SHP77 (cell line): ENCODE data around the gene SYNGR3.
"Not testable (repeated sequence)": the region's sequence is repeated elsewhere in the genome, so short reads cannot be mapped to it uniquely, and the experiment has no call there.

Experiments
- DNase-seq, 2 experiments: peaks; one replicate each; lab custom pipeline; 2025; lab: John Stamatoyannopoulos, UW

SYNGR3 gene

DNA sequence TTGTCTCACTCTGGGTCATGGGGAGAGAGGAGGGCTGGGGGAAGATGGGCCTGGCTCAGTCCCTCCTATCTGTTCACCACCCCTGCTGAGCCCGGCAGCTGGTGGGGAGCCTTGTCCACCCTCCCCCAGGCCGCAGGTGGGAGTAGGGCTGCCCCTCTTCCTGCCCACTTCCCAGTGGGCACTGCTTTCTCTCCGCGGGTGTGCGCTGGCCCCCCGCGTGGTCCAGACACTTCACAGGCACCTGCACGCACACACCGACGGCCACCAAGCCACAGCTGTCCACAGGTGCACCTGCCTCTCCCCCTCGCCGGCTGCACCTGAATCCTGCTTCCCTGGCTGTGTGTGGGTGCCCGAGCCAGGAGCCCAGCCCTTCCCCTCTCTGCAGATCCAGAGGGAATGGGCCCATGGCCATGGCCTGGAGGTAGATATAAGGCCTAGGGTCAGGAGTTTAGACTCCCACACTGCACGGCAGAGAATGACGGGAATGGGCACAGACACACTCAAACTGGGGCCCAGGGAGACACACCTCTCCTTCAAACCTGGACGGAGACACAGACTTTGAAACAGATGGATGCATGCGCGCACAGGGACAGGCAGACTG lies 39.0 kb downstream of the SYNGR3 start:
- DNase-seq: no peak

DNA sequence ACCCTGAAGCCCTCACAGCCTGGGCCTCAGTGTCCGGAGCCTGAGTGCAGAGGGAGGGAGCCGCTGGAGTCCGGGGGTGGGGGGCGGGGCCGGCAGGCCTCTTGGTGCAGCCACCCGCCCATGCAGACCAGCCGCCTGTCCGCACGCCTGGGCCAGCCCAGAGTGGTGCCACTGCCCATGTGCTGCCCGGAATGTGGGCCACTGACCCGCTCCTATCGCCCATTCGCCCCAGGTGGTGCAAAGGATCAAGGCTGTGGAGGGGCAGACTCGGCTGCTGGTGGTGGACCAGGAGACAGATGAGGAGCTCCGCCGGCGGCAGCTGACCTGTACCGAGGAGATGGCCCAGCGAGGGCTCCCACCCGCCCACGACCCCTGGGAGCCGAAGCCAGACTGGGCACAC lies 39.6 kb downstream of the SYNGR3 start:
- no peak for DNase-seq

DNA sequence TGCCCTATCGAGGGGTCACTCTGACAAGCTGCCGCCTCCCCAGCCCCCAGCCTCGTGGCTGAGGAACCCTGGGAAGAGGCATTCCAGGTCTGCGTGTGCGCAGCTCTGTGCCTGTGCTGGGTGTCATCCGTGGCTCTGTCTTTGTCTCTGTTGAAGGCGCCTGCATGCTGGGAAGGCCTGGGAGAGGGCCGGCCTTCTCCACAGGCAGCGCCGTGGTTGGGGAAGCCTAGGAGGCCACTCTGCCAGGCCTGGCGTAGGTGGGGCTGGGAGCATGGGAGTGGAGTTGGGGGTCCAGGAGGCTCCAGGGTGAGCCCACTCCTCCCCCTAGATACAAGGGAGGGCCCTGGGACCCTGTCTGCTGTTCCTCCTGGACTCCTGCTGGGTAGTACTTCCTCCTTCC lies 40.3 kb downstream of the SYNGR3 start:
- no peak for DNase-seq

DNA sequence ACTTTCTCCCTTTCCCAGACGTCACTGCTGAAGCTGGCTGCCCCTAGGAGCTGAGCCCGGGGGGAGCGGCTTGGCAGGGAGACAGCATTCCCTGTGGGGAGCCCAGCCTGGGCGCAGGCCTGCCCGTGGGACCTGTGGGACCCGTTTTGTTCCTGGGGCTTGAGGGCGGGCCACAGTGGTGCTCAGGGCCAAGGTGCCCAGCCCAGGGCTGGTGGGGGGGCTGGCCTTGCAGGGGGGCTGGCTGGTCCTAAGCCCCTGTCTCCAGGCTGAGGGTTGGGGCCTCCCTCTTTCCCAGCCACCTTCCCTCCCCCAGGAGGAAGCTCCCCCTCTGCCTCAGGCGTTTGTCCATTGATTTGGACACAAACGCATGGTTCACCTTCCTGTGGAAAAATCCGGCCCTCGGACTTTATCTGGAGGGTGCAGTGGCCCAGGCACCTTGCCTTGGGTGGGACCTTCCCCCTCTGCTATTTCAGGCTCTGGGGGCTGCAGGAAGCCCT lies 41.4 kb downstream of the SYNGR3 start:
- no peak for DNase-seq

DNA sequence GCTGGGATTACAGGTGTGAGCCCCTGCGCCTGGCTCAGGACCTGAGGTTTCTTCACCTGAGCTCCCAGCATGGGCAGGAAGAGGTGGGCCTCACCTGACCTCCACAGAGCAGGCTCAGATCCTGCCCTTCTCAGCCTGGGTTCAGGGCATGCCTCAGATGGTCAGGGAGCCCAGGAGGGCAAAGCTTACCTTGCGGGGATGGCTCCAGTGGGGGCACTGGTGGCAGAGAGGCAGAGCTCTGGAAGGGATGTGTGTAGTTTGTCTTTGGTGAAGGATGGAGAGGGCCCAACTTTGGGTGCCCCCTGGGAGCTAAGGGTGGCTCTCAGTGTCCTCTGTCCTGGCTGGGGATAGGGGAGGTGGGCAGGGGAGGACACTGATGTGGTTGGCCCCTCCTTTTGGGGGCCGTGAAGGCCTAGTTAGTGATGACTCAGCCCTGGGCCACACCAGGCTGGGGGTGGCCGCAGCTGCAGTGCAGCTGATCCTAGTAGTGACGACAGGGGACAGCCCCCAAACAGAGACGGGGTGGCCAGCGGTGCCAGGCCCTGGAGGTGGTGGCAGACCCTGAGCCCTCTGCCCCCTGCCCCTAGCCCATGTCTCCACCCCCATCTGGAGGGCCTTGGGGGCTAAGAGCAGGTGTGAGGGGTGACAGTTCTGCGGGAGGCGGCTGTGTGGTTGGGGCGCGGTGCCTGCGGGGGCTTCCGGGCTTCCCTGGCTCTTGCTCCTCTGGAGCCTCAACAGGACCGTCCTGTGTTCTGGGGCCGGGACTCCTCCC lies 42.7 kb downstream of the SYNGR3 start:
- DNase-seq: no peak

DNA sequence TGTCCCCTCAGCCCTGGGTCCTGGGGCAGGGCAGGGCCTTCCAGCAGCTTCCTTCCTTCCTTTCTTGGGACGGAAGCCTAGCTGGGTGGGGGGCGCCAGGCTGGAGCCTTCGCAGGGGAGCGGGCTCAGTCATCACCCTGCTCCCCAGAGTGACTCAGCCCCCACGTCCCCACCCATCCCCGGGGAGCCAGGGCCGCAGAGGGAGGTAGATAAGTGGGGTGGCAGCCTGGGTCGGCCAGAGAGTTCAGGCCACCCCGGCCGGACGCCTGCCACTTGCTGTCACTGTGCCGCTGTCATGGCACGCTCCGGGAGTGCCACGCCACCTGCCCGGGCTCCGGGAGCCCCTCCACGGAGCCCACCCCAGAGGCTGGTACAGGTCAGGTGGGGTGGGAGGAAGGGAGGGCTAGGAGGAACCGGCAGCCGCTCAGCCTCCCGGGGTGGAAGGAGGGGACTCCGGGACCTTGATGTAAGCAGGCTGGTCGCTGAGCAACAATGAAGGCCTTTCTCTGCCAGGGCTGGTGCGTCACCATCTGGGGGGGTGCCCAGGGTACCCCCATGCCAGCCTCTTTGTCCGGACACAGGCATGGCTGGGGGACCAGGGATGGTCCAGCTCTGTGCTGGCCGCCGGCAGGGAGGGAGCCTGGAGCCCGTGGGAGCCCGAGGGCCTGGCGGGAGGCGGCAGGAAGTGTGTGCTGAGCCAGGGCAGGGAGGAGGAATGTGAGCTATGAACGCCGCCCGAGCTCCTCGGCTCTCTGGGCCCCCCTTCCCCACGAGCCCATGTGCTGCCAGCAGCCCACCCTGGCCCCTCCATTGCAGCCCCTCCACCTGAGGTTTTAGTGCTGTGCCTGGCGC lies 43.5 kb downstream of the SYNGR3 start:
- DNase-seq: no peak

DNA sequence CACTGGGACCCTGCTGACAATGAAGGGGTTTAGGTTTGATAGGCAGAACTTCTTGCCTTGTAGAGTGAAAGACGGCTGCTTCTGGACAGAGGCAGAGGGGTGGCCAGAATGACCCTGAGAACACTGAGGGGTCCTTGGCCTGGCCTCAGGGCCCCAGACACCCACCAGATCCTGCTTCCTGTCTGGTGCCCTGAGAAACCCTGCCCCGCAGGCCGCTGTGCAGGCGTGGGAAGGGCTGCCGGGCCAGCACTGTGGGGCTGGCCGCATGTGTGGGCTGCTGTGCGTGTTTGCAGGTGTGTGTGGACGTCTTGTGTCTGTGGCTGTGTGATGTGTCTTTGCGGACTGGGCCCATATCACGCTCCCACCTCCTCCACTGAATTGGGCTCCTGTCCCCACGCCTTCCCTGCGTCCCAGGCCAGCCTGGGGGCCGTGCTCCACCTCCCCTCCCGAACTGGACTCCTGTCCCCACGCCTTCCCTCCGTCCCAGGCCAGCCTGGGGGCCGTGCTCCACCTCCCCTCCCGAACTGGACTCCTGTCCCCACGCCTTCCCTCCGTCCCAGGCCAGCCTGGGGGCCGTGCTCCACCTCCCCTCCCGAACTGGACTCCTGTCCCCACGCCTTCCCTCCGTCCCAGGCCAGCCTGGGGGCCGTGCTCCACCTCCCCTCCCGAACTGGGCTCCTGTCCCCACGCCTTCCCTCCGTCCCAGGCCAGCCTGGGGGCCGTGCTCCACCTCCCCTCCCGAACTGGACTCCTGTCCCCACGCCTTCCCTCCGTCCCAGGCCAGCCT lies 44.3 kb downstream of the SYNGR3 start:
- not testable (repeated sequence) for DNase-seq

DNA sequence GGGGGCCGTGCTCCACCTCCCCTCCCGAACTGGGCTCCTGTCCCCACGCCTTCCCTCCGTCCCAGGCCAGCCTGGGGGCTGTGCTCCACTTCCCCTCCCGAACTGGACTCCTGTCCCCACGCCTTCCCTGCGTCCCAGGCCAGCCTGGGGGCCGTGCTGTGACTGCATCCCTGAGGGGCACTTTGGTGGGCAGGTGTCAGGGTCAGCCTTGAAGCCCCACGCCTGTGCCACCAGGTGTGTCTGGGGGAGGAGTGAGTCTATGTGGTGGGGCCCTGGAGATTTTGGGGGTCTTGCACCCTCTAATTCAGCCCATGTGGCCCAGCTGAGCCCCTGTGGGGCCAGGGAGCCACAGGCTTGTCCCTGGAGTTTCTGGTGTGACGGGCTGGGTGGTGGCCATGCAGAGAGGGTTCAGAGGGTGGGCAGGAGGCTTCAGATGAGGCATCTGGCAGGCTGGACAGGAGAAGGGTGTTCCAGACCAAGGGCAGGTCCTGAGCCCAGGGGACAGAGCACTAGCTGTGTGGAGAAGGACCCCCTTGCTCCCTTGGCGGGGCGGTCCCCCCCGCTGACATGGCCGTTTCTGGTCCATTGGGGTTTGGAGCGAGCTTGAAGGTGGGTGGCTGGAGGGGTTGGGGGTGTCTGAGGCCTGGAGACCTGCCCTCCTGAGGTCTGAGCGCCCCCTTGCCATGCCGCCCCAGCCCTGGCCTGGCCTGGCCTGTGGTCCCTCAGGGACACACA lies 45.1 kb downstream of the SYNGR3 start:
- no peak for DNase-seq

DNA sequence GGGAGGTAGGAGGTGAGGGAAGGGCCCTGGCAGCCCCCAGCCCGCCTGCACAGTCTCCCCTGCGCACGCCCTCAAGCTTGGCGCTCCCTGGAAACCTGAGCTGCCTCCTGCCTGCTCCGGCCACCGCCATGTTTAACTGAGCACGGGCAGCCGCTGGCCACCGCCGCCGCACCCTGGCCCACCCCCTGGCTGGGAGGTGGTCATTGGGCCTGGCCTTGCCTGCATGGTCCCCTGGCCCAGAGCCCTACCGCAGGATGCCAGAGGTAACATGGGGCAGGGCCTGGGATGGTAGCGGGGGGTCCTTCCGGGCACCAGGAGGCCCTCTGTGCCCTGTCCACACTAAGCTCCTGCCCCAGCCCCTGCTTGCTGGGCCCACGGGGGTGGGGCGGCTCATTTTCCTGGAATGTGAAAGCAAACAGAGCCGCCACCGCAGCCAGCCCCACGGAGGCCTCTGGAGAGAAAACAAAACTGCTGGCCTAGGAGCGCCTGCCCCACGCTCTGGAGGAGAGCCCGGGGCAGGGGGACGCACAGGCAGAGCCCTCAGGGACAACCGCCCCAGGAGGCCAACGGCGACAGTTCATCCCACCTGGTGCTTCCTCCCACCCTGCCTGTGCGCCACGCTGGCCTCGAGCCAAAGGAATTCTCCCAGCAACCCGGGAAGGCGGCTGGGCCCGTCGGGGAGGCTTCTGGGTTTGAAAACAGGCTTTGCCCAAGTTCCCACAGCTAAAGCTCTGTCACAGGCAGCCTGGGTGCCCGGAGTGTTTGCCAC lies 45.8 kb downstream of the SYNGR3 start:
- peak; percentile 42 to 69 for DNase-seq

DNA sequence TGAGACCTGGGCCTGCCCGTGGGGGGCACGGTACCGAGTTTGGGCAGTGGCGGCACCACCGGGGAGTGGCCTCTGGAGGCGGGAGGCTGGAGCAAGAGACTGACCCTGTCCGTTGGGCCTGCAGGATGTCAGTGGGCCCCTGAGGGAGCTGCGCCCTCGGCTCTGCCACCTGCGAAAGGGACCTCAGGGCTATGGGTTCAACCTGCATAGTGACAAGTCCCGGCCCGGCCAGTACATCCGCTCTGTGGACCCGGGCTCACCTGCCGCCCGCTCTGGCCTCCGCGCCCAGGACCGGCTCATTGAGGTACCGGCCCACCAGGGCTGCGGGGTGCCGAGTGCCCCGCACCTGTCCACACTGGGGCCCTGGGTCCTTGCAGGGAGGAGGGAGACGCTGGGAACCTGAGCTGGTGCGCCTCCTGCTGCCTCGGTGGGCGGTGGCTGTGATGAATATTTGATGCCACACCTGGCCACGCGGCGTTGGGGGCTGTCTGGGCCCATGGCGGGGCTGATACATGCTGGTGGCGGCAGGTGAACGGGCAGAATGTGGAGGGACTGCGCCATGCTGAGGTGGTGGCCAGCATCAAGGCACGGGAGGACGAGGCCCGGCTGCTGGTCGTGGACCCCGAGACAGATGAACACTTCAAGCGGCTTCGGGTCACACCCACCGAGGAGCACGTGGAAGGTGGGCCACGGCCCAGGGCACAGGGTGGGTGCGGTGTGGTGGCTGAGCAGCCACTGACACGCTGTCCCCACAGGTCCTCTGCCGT lies 46.6 kb downstream of the SYNGR3 start:
- DNase-seq: no peak

DNA sequence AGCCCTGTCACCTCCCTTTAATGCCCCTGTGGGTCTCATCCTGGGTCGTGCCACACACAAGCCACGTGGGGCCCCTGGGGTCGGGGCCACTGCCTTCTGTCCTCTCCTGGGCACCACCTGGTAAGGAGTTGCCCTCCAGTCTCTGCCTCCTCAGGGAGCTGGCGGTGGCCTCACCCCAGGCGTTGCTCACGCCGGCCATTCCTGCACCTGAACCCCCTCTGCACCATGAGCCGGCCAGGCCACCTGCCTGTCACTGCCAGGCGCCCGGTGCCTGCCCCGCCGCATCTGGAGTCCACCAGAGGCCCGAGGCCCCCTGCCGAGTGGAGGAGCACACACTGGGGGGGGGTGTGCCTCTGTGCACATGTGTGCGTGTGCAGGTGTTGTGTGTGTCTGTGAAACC lies 47.3 kb downstream of the SYNGR3 start:
- DNase-seq: no peak

DNA sequence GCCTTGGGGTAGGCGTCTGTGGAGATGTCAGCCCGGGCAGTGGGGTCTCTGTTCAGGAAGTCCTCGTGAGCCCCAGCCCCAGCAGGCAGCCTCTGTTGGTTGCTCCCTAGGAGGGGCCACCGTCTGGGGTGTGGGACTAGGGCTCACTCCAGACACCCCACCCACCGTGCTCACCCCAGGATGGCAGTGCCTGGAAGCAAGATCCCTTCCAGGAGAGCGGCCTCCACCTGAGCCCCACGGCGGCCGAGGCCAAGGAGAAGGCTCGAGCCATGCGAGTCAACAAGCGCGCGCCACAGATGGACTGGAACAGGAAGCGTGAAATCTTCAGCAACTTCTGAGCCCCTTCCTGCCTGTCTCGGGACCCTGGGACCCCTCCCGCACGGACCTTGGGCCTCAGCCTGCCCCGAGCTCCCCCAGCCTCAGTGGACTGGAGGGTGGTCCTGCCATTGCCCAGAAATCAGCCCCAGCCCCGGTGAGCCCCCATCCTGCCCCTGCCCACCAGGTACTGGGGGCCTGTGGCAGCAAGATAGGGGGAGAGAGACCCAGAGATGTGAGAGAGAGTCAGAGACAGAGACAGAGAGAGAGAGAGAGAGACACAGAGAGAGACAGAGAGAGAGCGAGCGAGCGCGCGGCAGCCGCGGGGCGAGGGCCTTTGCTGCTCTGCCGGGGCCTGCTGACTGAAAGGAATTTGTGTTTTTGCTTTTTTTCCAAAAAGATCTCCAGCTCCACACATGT lies 48.0 kb downstream of the SYNGR3 start:
- no peak for DNase-seq

DNA sequence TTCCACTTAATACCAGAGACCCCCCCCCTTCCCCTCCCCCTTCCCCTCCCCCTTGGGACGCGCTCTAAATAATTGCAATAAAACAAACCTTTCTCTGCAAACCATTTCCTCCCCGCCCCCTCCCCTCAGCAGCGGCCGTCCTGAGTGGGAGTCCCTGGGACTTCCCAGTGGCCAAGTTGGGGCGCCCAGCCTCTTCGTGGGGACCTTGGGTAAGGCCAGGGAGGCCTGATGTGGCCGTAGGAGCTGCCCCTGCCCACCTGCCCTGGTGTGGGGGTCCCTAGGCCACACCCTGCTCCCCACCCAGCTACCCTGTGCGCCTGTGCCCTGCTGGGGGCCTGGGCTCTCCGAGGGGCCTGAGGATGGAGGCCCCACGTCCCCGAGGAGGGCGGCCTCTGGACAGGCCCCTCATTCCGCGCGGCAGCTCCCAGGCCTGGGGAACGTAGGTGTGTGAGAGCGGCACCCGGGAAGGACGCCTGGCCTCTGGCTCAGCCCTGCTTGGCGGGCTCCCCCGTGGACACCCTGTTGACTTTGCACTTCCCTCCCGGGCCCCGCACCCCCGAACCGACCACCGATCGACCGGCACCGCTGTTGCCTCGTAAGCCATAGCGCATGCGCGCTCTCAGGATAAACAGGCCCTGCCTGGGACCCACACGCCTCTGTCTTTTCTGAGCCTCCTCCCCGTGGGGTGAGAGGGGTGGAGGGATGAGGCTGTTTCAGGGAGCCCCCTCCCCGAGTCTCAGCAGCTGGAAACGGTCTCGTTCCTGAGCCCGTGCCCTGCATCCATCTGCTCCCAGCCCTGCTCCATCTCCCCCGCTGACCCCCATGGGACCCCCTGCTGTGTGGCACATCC lies 48.8 kb downstream of the SYNGR3 start:
- no peak for DNase-seq

DNA sequence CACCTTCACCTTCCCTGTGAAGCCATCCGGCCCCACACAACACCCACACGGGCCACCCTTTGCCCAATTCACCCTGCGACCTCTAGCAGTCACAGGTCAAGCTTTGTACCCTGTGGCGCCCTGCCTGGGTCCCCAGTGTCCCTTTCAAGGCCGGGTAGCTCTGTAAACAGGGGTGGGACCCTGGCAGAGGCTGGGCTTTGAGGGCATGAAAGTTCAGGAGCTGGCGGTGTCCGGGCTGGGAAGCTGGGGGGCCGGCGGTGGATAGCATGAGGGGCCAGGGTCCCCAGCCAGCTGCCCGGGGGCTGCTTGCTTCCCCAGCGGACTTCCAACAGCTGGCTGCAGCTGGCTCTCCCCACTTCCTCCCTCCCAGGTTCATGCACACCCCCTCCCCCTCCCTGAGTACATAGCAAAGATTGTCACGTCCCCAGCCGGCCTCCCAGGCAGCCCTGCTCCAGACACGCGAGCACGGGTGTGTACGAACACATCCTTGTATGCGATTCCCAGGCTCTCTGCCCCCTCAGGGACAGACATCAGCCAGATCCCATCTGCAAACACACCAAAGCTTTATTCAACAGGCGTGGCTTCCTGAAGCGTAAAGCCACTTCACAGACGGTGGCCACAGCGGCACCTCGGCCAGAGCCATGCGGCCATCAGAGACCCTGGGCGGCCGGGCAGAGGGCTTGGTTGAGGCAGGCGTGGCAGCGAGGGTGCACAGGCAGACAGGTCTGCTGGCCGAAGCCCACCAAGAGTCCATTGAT lies 49.7 kb downstream of the SYNGR3 start:
- peak; percentile 69 to 71 for DNase-seq

DNA sequence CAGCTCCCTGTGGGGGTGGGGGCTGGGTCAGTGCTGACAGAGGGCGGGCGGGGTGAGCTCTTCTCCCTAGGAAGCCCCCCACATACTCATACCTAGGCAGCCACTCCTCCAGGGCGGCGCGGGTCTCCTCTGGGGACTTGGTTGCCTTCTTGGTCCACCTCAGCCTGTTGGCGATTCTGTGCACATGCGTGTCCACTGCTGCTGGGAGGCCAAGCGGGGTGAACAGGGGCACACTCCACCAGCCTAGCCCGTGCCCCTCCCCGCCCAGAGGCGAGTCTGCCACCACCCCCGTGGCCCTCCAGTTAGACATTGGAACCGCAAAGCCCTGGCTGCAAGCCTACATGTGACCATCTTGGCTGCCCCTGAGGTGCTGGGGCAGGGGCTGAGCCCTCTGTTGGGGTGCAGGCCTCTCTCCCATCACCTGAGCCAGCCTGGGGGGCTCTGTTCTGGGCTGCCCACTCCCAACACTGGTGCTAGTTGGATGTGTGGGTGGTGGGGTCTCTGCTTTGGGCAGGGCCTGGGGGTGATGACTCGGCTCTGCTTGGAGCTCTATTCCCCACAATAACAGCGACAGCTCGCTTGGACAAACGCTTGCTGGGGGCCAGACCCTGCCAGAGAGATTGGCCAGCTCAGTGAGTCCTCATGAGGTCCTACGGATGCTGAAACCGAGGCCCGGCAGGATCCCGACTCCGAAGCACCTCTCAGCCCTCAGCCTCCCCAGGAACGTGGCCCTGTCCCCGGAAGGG lies 50.4 kb downstream of the SYNGR3 start:
- no peak for DNase-seq

DNA sequence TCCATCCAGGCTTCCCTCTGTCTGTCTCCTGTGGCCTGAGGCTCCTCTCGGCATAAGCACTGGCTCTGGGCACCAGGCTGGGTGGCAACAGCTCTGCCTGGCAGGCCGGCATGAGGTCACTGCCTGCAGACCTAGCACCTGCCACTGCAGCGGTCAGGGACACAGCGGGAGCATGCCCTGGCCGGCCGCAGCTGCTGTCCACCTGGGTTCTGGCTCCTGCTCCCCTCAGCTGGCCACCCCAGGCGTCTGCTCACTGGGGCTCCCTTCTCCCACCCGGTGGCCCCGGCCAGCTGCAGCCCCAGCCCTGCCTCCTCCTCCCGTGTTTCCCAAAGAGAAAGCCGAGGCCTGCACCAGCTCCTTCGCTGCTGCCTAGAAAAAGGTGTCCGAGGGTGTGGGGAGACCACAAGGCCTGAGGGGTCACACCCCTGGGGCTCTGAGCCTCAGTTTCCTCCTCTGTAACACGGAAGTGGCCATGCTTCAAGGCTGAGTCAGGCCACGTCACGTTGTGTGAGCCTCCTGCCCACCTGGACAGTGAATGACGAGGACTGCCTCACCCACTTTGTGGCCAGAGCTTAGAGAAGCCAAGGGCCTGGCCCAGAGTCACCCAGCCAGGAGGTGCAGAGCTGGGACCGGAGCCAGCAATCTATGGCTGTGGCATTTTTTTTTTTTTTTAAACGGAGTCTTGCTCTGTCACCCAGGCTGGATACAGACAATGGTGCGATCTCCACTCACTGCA lies 51.2 kb downstream of the SYNGR3 start:
- peak; percentile 69 to 83 for DNase-seq
